Measurements from ENCODE around the gene UFD1.

The UFD1 gene

GRCh38 chr22:19516378-19517170 is 37.6 kb upstream of the UFD1 start:
- no peak for DNase-seq (ENCODE audit: low read depth, low spot score)
- TF ChIP-seq CTCF (IDR thresholded peaks at IDR 0.05; ENCODE audit: low read depth, low read length), result no peak
- no peak overlapping the region for H3K4me3 ChIP-seq (ENCODE audit: low read depth, low read length)
- in situ Hi-C loops (cut with HindIII; ENCODE audit: low sequenced_read_pairs), result no loop called here

GRCh38 chr22:19515654-19516377 is 36.8 kb upstream of the UFD1 start:
- no peak overlapping the region for H3K4me3 ChIP-seq (ENCODE audit: low read depth, low read length)
- DNase-seq (ENCODE audit: low read depth, low spot score), result no peak
- in situ Hi-C loops (cut with HindIII; ENCODE audit: low sequenced_read_pairs), result no loop called here
- TF ChIP-seq CTCF (IDR thresholded peaks at IDR 0.05; ENCODE audit: low read depth, low read length), result no peak

GRCh38 chr22:19514831-19515565 is 36.0 kb upstream of the UFD1 start:
- H3K4me3 ChIP-seq (ENCODE audit: low read depth, low read length), result no peak overlapping the region
- no peak for TF ChIP-seq CTCF (IDR thresholded peaks at IDR 0.05; ENCODE audit: low read depth, low read length)
- in situ Hi-C loops (cut with HindIII; ENCODE audit: low sequenced_read_pairs), result no loop called here
- peak; percentile 8 for DNase-seq (ENCODE audit: low read depth, low spot score)

GRCh38 chr22:19513823-19514222 is 34.8 kb upstream of the UFD1 start:
- in situ Hi-C loops (cut with HindIII; ENCODE audit: low sequenced_read_pairs), result no loop called here
- no peak for TF ChIP-seq CTCF (IDR thresholded peaks at IDR 0.05; ENCODE audit: low read depth, low read length)

GRCh38 chr22:19510919-19511341 is 31.9 kb upstream of the UFD1 start:
- in situ Hi-C loops (cut with HindIII; ENCODE audit: low sequenced_read_pairs), result no loop called here
- no peak for DNase-seq (ENCODE audit: low read depth, low spot score)
- no peak overlapping the region for H3K4me3 ChIP-seq (ENCODE audit: low read depth, low read length)
- TF ChIP-seq CTCF (IDR thresholded peaks at IDR 0.05; ENCODE audit: low read depth, low read length), result no peak

More at GRCh38 chr22:19513823-19514222, 34.8 kb upstream of the UFD1 start:
- no peak overlapping the region for H3K4me3 ChIP-seq (ENCODE audit: low read depth, low read length)
- DNase-seq (ENCODE audit: low read depth, low spot score), result no peak

- no peak overlapping the region for H3K4me3 ChIP-seq (ENCODE audit: low read depth, low read length)
- DNase-seq (ENCODE audit: low read depth, low spot score), result no peak
- in situ Hi-C loops (cut with HindIII; ENCODE audit: low sequenced_read_pairs), result no loop called here
- TF ChIP-seq CTCF (IDR thresholded peaks at IDR 0.05; ENCODE audit: low read depth, low read length), result no peak
Measured at GRCh38 chr22:19509923-19510322, 30.9 kb upstream of the UFD1 start.

All from astrocyte of the spinal cord (primary cell).